Measurements from ENCODE around the gene MATN3.

The MATN3 gene

DNA sequence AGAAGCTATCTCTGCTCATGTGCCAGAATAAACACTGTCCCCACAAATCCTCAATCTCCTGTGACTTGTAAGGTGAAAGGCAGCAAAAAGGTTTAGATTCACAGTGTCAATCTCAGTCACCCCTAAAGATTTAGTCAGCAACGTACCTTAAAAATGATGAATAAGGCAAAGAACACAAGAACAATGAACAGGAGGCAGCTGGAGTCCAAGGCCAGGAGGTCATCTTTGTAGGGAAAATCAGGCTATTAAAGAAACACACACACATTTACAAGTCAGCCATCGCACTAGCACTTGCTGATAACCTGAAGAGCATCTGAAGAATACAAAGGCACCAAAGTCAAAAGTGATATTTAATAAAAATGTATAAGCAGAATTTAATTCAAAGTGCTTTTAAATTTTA is 22.4 kb upstream of the MATN3 start:
- Histone ChIP-seq H3K36me3 (ENCODE audit: insufficient read depth, low read length) (peaks cover 95% of the 10 kb centered on the region), H3K9ac (ENCODE audit: low read depth, low read length) (no peak overlapping the region), H3K27me3 (ENCODE audit: insufficient read depth, low read length) (no peaks in the 10 kb centered on the region), H3K9me3 (ENCODE audit: insufficient read depth, low read depth, low read length) (no peaks in the 10 kb centered on the region), H3K27ac (ENCODE audit: low read depth, low read length) (no peak overlapping the region), H3K4me3 (ENCODE audit: low read length) (no peak overlapping the region), H3K4me1 (ENCODE audit: insufficient read depth, low read length) (no peaks in the 10 kb centered on the region)
- WGBS, result 91% methylated on average over 2 of the region's 2 CpGs

DNA sequence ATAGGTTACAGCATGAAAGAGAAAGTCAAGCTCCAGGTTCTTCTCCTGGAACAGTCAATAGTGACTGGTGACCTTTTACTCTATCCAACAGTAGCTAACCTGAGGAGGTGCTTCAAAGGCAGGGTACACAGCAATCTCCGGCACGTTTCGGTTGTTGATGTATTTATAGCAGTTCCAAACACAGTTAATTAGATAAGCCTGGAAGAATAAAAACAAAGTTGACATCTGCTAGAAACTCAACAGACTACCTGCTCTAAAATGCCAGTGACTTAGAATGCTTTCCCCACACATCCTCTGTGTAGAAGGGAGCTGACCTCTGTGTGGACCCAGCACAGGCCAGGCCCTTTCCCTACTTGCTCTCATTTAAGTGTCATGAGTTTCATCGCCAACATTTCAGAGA is 21.8 kb upstream of the MATN3 start:
- Histone ChIP-seq H3K9ac (ENCODE audit: low read depth, low read length) (no peak overlapping the region), H3K4me1 (ENCODE audit: insufficient read depth, low read length) (no peaks in the 10 kb centered on the region), H3K9me3 (ENCODE audit: insufficient read depth, low read depth, low read length) (no peaks in the 10 kb centered on the region), H3K36me3 (ENCODE audit: insufficient read depth, low read length) (peaks cover 93% of the 10 kb centered on the region), H3K27ac (ENCODE audit: low read depth, low read length) (no peak overlapping the region), H3K4me3 (ENCODE audit: low read length) (no peak overlapping the region), H3K27me3 (ENCODE audit: insufficient read depth, low read length) (no peaks in the 10 kb centered on the region)
- 98% methylated on average over 4 of the region's 4 CpGs for WGBS

DNA sequence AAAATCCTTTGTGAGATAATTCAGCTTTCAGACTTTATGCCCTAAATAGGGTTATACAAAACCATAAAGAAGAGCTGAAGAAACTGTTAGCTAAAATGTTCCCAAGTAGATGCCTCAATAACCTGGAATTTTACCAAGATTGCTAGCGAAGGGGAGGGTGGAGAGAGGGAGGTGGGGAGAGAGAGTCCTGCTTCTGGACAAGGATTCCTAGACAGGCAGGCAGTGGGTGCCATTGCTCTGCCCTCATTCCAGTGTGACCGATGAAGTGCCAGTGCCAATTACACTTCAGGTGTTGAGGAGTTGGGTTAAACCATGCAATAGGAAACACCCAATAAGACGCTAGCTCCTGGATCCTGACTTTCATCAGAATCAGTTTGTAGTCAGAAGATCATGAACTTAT is 20.9 kb upstream of the MATN3 start:
- no peak overlapping the region for H3K27ac ChIP-seq (ENCODE audit: low read depth, low read length)
- no peaks in the 10 kb centered on the region for H3K4me1 ChIP-seq (ENCODE audit: insufficient read depth, low read length)
- no peak overlapping the region for H3K9ac ChIP-seq (ENCODE audit: low read depth, low read length)
- 93% methylated on average over 3 of the region's 3 CpGs for WGBS
- H3K9me3 ChIP-seq (ENCODE audit: insufficient read depth, low read depth, low read length), result no peaks in the 10 kb centered on the region
- no peak overlapping the region for H3K4me3 ChIP-seq (ENCODE audit: low read length)
- peaks cover 86% of the 10 kb centered on the region for H3K36me3 ChIP-seq (ENCODE audit: insufficient read depth, low read length)
- H3K27me3 ChIP-seq (ENCODE audit: insufficient read depth, low read length), result no peaks in the 10 kb centered on the region

DNA sequence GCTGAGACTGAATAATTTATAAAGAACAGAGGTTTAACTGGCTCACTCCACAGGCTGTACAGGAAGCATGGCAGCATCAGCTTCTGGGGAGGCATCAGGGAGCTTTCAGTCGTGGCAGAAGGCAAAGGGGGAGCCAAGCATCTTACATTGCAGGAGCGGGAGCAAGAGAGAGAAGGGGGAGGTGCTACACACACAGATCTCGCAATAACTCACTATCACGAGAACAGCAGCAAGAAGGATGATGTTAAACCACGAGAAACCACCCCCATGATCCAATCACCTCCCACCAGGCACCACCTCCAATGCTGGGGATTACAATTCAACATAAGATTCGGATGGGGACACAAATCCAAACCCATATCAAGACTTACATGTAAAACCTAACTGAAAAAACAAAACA is 17.8 kb upstream of the MATN3 start:
- 83% methylated on average over 6 of the region's 6 CpGs for WGBS

DNA sequence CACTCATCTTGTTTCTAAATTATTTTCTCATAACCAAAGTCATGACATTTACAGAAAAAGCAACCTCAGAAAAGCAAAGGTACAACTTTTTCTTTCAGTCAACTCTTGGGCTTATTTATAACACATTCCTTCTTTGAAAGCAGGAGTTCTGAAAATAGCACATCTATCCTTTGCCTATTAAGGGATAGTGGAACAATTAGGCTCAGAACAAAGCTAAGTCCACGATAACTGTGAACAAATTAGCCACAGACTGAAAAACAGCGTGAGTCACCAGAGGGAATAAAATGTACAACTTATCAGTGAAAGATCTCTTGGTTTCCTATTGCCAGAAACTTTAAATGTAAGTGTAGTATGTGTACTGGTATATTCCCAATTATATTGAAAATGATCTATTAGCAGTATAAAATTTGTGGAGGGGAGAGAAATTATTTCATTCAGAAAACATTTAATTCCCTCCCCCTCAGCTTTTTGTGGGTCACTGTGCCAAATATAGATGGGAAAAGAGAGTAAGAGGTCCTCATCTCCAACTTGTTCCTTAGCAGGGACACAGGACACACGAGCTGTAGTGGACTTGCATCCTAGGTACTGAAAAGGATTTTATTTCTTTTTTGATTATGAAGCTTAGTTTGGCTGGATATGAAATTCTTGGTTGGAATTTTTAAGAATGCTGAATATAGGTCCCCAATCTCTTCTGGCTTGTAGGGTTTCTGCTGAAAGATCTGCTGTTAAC is 15.4 kb upstream of the MATN3 start:
- no peak overlapping the region for H3K4me3 ChIP-seq (ENCODE audit: low read length)
- no peaks in the 10 kb centered on the region for H3K4me1 ChIP-seq (ENCODE audit: insufficient read depth, low read length)
- peaks cover 39% of the 10 kb centered on the region for H3K36me3 ChIP-seq (ENCODE audit: insufficient read depth, low read length)
- 95% methylated on average over 3 of the region's 3 CpGs for WGBS
- H3K27ac ChIP-seq (ENCODE audit: low read depth, low read length), result no peak overlapping the region
- no peak overlapping the region for H3K9ac ChIP-seq (ENCODE audit: low read depth, low read length)
- no peaks in the 10 kb centered on the region for H3K27me3 ChIP-seq (ENCODE audit: insufficient read depth, low read length)
- H3K9me3 ChIP-seq (ENCODE audit: insufficient read depth, low read depth, low read length), result no peaks in the 10 kb centered on the region

More for the DNA sequence above, 17.8 kb upstream of the MATN3 start:
- Histone ChIP-seq H3K27ac (ENCODE audit: low read depth, low read length) (no peak overlapping the region), H3K9me3 (ENCODE audit: insufficient read depth, low read depth, low read length) (no peaks in the 10 kb centered on the region), H3K4me1 (ENCODE audit: insufficient read depth, low read length) (no peaks in the 10 kb centered on the region), H3K9ac (ENCODE audit: low read depth, low read length) (no peak overlapping the region), H3K4me3 (ENCODE audit: low read length) (no peak overlapping the region), H3K27me3 (ENCODE audit: insufficient read depth, low read length) (no peaks in the 10 kb centered on the region), H3K36me3 (ENCODE audit: insufficient read depth, low read length) (peaks cover 63% of the 10 kb centered on the region)

DNA sequence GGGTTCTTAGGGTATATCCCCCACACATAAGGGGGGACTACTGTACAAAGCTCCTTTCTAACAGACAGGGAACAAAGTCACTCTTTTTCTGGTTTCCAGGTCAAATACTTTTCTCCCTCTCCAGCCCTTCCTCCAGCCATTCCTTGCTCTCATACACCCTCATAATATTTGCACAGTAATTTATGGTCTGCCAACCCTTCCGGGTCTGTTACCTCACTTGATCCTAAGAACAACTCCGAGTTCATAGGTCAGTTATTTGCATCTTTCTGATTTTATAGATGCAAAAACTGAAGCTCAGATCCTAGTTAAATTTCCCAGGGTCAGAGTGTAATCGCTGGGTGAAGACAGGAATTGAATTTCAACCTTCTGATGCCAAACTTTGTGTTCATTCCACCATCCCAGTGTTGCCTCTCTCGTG is 14.8 kb upstream of the MATN3 start:
- Histone ChIP-seq H3K4me1 (ENCODE audit: insufficient read depth, low read length) (no peaks in the 10 kb centered on the region), H3K9ac (ENCODE audit: low read depth, low read length) (no peak overlapping the region), H3K9me3 (ENCODE audit: insufficient read depth, low read depth, low read length) (no peaks in the 10 kb centered on the region), H3K4me3 (ENCODE audit: low read length) (no peak overlapping the region), H3K36me3 (ENCODE audit: insufficient read depth, low read length) (peaks cover 33% of the 10 kb centered on the region), H3K27me3 (ENCODE audit: insufficient read depth, low read length) (no peaks in the 10 kb centered on the region), H3K27ac (ENCODE audit: low read depth, low read length) (no peak overlapping the region)
- 71% methylated on average over 4 of the region's 4 CpGs for WGBS

DNA sequence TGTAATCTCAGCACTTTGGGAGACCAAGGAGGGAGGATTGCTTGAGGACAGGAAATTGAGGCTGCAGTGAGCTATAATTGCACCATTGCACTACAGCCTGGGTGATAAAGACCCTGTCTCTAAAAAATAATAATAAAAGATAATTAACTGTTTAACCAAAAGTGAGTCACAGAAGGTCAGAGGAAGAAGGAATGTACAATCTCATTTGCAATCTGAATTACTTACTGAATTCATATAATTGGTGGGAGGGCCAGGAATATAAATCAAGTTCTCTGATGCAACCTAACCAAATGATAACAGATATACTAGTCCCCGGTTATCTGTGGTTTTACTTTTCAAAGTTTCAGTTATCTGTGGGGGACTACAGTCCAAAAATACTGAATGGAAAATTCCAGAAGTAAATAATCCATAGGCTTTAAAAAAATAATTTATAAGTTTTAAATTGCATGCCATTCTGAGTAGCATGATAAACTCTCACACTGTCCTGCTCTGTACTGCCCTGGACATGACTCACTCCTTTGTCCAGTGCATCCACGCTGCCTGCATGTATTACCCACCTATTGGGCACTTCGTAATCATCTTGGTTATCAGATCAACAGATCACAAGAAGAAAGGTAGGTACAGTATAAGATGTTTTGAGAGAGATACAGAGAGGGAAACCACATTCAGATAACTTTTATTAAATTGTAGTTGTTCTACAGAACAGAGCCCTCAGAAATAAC is 12.8 kb upstream of the MATN3 start:
- H3K9ac ChIP-seq (ENCODE audit: low read depth, low read length), result no peak overlapping the region
- H3K36me3 ChIP-seq (ENCODE audit: insufficient read depth, low read length), result peaks cover 18% of the 10 kb centered on the region
- H3K27me3 ChIP-seq (ENCODE audit: insufficient read depth, low read length), result no peaks in the 10 kb centered on the region
- peaks cover 11% of the 10 kb centered on the region for H3K9me3 ChIP-seq (ENCODE audit: insufficient read depth, low read depth, low read length)
- 100% methylated on average over 2 of the region's 3 CpGs for WGBS
- H3K4me3 ChIP-seq (ENCODE audit: low read length), result no peak overlapping the region
- no peak overlapping the region for H3K27ac ChIP-seq (ENCODE audit: low read depth, low read length)
- H3K4me1 ChIP-seq (ENCODE audit: insufficient read depth, low read length), result no peaks in the 10 kb centered on the region

DNA sequence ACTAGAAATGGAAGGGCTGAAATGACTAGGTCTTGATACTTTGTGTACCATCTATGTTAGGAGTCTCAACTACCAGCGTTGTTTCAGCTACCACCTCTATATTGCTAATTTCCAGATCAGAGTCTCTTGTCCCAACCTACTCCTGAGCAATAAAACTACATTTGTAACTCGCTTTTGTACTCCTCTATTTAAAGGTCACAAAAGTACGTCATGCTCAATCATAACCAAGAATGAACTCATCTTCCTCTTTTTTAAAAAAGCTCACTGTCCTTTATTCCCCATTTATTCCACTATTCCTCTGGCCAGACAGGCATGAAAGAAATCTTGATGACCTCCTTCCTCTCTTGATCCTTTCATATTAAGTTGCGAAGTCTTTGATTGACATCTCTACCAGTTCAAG is 11.2 kb upstream of the MATN3 start:
- Histone ChIP-seq H3K27ac (ENCODE audit: low read depth, low read length) (no peak overlapping the region), H3K36me3 (ENCODE audit: insufficient read depth, low read length) (peaks cover 7% of the 10 kb centered on the region), H3K9ac (ENCODE audit: low read depth, low read length) (no peak overlapping the region), H3K4me1 (ENCODE audit: insufficient read depth, low read length) (no peaks in the 10 kb centered on the region), H3K4me3 (ENCODE audit: low read length) (no peak overlapping the region), H3K27me3 (ENCODE audit: insufficient read depth, low read length) (no peaks in the 10 kb centered on the region), H3K9me3 (ENCODE audit: insufficient read depth, low read depth, low read length) (peaks cover 11% of the 10 kb centered on the region)
- 95% methylated on average over 4 of the region's 4 CpGs for WGBS

DNA sequence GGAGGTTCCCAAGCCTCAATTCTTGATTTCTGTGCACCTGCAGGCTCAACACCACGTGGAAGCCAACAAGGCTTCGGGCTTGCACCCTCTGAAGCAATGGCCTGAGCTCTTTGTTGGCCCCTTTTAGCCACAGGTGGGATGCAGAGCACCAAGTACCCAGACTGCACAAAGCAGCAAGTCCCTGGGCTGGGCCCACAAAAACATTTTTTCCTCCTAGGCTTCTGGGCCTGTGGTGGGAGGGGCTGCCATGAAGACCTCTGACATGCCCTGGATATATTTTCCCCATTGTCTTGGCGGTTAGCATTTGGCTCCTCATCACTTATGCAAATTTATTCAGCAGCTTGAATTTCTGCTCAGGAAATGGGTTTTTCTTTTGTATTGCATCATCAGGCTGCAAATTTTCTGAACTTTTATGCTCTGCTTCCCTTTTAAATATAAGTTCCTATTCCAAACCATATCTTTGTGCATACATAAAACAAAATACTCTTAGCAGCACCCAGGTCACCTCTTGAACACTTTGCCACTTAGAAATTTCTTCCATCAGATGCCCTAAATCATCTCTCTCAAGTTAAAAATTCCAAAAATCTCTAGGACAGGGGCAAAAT is 9.0 kb upstream of the MATN3 start:
- WGBS, result 89% methylated on average over 3 of the region's 3 CpGs
- Histone ChIP-seq H3K9ac (ENCODE audit: low read depth, low read length) (no peak overlapping the region), H3K4me3 (ENCODE audit: low read length) (no peak overlapping the region), H3K27ac (ENCODE audit: low read depth, low read length) (no peak overlapping the region), H3K27me3 (ENCODE audit: insufficient read depth, low read length) (no peaks in the 10 kb centered on the region), H3K36me3 (ENCODE audit: insufficient read depth, low read length) (no peaks in the 10 kb centered on the region), H3K9me3 (ENCODE audit: insufficient read depth, low read depth, low read length) (peaks cover 11% of the 10 kb centered on the region), H3K4me1 (ENCODE audit: insufficient read depth, low read length) (no peaks in the 10 kb centered on the region)

DNA sequence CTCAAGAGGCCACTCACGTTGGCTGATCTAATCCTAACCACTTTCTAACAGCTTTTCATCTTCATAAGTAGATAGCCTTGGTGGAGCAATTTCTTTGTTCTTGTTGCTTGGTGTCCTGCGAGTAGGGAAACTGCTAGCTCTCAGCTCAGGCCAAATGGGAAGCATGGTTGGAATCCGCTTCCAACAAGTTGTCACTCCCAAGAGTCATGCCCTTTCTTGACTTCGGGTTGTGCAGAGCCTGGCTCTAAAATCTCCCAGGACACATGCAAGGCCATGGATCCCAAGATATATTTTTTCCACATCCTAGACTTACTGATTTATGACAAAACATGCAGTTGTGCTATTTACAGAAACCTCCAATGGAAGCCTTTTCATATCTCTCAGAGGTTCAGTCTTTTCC is 7.3 kb upstream of the MATN3 start:
- Histone ChIP-seq H3K9me3 (ENCODE audit: insufficient read depth, low read depth, low read length) (peaks cover 12% of the 10 kb centered on the region), H3K9ac (ENCODE audit: low read depth, low read length) (no peak overlapping the region), H3K4me1 (ENCODE audit: insufficient read depth, low read length) (no peaks in the 10 kb centered on the region), H3K27me3 (ENCODE audit: insufficient read depth, low read length) (no peaks in the 10 kb centered on the region), H3K4me3 (ENCODE audit: low read length) (no peak overlapping the region), H3K27ac (ENCODE audit: low read depth, low read length) (no peak overlapping the region), H3K36me3 (ENCODE audit: insufficient read depth, low read length) (no peaks in the 10 kb centered on the region)
- WGBS, result 96% methylated on average over 4 of the region's 4 CpGs

DNA sequence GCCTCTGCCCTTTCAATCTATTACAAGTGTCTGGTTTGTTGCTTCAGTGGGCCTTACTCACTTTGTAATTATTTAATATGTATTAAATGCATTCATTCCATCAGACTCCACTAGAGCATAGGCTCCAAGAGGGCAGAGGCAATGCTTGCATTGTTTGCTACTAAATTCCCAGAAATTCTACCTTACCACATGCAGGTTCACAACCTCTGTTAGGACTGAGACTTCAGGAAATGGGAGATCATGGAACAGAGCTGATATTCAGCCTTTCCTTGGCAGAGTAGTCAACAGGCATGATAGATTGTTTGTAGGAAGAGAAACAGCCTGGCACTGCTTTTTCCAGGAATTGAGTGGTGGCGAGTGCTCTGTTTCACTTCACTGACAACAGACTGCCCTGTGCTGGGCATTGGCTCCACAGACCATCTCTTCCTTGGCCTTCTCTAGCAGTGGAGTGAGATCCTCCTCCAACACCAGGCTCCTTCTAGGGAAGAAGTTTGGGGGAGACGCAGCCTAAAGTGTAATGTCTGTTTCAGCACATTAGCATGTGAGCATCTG is 6.2 kb upstream of the MATN3 start:
- 89% methylated on average over 1 of the region's 2 CpGs for WGBS
- Histone ChIP-seq H3K36me3 (ENCODE audit: insufficient read depth, low read length) (no peaks in the 10 kb centered on the region), H3K4me3 (ENCODE audit: low read length) (no peak overlapping the region), H3K9ac (ENCODE audit: low read depth, low read length) (no peak overlapping the region), H3K4me1 (ENCODE audit: insufficient read depth, low read length) (no peaks in the 10 kb centered on the region), H3K27ac (ENCODE audit: low read depth, low read length) (no peak overlapping the region), H3K27me3 (ENCODE audit: insufficient read depth, low read length) (peaks cover 8% of the 10 kb centered on the region), H3K9me3 (ENCODE audit: insufficient read depth, low read depth, low read length) (peaks cover 16% of the 10 kb centered on the region)

Measured in HUES64 (cell line).